Activated CD8-positive, alpha-beta memory T cell treated with anti-CD3 and anti-CD28 coated beads, Interleukin-2, amount 10 ng/mL, durations not matched to agents 7 days and 5 days (primary cell): ENCODE results near the gene PHLPP1. TPM values are rescaled to one million over a fixed set of nuclear protein-coding genes. Genes with fewer than 3 reads are reported as not detected.

Experiments used
- ATAC-seq: fragments of 150-1000 bp; cut with Tn5 transposase; one replicate; pipeline ENCODE4 v1.10.0; 2021; ENCODE audit warnings: moderate library complexity
- CTCF ChIA-PET: fragments of 350-600 bp; sonication (Branson Sonifier 250); formaldehyde crosslinking; loops from one replicate; lab custom pipeline; 2021; ENCODE audit warnings: antibody characterized with exemption; lab: Charles Lee
- DNase-seq: peaks from one replicate; pipeline ENCODE4 v3.0.0-alpha.2; 2020
- H3K27ac Mint-ChIP-seq: one replicate; pipeline ENCODE4 v1.8.0; 2021; ENCODE audit warnings: mild to moderate bottlenecking, mixed read lengths
- H3K27me3 Mint-ChIP-seq: one replicate; pipeline ENCODE4 v1.8.0; 2021; ENCODE audit warnings: mixed read lengths
- H3K36me3 Mint-ChIP-seq: one replicate; pipeline ENCODE4 v1.8.0; 2021; ENCODE audit warnings: mild to moderate bottlenecking, mixed read lengths
- H3K4me1 Mint-ChIP-seq: one replicate; pipeline ENCODE4 v1.8.0; 2021; ENCODE audit warnings: mixed read lengths
- H3K4me3 Mint-ChIP-seq: one replicate; pipeline ENCODE4 v1.8.0; 2021; ENCODE audit warnings: mild to moderate bottlenecking, moderate library complexity, mixed read lengths
- H3K9me3 Mint-ChIP-seq: one replicate; pipeline ENCODE4 v1.8.0; 2022; ENCODE audit warnings: low read depth, mixed read lengths
- total RNA-seq, 2 experiments: library from RNA; stranded (reverse); gene quantifications; one replicate each; pipeline ENCODE4 v1.2.3, GENCODE V29; 2021

PHLPP1 gene
- total RNA-seq, 2 experiments from 2014 or later: 9.8 to 18.3 TPM

DNA sequence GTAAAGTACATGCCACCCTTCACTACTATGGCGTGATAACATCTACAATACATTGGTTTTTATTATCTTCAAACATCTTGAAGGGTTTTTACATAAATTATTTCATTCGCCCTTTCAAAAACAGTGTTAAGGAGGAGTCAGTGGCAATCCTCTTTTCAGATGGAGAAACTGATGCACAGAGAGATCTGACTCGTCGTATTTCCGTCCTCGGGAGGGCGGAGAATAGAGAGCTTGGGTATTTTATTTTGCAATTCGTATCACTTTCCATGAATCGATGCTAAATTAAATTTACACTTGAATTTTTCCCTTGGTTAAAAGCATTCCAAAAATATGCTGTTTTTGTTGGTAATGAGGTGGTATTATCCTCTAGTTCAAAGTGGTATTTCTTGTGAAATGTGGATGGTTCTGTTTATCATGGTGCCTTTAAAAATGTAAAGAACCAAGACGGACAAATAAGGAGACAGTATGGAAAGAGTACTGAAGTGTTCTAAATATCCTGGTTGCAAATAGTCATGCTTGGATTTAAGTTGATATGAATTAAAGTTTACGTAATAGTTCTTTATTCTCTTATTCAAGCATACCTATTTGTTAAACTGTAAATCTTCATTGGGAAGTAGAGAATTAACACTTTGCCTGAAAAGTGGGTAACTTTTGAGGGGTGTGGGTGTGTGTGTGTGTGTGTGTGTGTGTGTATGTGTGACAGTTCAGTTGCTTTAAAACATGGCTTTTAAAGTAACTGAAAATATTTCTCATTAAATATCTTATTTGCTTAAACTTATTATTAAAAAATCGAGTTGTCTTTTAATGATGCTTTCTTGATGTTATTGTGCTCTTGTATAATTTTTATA, 5.6 kb downstream of the PHLPP1 start:
- H3K4me3 Mint-ChIP-seq: no peak overlapping the region
- peaks cover 7% of the 10 kb centered on the region for H3K36me3 Mint-ChIP-seq
- H3K4me1 Mint-ChIP-seq: peaks cover 36% of the 10 kb centered on the region
- DNase-seq (no peak), ATAC-seq (no peak)
- H3K27ac Mint-ChIP-seq: no peak overlapping the region
- CTCF ChIA-PET: interaction anchor here (1.8 kb wide), 1 partner anchor 261 kb away, joined by 5 read pairs; no protein-coding TSS in a partner anchor
- H3K9me3 Mint-ChIP-seq: no peaks in the 10 kb centered on the region
- no peaks in the 10 kb centered on the region for H3K27me3 Mint-ChIP-seq

DNA sequence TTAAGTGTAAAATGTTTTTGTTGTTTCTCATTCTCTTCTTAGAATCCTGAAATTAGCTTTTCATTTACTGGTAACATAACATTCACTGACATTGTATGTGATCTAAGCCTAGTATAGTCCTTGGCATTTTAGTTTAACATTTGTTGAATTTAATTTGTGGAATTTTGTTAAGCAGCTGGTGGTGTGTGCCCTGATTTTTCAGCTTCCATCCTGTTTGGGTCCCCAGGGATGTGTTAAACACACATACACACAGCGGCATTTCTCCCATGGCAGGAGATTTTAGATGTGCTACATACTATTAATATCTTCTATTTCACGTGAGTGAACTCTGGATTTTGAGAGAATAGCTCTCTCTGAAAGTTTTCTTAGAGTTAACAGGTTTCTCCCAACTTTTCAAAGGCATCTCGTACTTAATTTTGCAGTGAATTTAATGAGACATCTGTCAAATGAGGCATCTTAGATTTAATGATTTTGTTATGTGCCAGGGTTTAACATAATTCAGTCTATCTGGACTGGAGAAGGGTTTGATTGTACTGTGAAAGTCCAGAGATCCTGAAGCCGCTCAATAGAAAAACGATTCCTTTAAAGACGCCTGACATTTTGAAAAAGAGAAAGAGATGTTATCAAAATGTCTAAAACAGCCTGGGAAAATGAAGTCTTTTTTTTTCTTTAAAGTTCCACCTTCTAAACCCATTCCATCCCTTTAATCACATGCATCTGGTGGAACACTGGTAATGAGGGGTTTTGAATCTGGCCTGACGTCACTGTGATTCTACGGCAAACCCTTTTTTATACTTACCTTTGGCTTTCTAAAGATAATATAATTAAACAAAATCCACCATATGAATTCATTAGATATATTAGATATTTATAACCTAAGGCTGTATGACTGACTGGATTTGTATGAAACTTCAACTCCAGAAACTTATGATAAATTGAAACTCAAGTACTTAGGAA, 6.8 kb downstream of the PHLPP1 start:
- peaks cover 6% of the 10 kb centered on the region for H3K36me3 Mint-ChIP-seq
- H3K27ac Mint-ChIP-seq: no peak overlapping the region
- ATAC-seq: no peak
- peaks cover 34% of the 10 kb centered on the region for H3K4me1 Mint-ChIP-seq
- H3K4me3 Mint-ChIP-seq: no peak overlapping the region
- CTCF ChIA-PET: no interaction called here
- no peaks in the 10 kb centered on the region for H3K9me3 Mint-ChIP-seq
- H3K27me3 Mint-ChIP-seq: no peaks in the 10 kb centered on the region
- DNase-seq: no peak

DNA sequence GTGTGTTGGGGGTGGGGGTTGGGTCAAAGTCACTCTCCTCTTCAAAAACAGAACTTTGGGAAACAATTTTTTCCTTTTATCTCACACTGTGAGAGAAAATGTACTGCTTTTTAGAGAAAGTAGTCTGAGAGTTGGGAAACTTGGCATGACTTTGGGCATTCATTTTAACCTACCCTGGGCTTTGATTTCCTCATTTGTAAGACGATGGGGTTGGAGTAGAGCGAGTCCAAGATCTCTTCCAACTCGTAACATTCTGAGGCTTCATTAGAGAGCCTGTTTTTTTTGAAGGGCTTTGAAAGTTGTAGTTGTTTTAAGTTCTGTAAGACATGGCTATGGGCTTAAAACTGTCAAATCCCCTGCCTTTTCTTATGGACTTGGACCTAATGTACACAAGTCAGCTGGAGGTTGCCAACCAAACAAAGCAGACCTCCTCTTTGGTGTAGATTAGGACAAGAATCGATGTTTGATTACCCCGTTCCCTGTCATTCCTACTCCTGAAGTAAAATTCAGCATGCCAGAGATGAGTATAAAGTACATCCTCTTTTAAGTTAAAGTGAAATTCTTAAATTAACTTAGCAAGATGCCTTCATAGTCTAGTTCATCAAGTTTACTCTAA, 8.4 kb downstream of the PHLPP1 start:
- no peak for ATAC-seq
- Mint-ChIP-seq H3K36me3 (peaks cover 4% of the 10 kb centered on the region), H3K4me3 (no peak overlapping the region), H3K27ac (no peak overlapping the region), H3K4me1 (peaks cover 19% of the 10 kb centered on the region), H3K27me3 (no peaks in the 10 kb centered on the region), H3K9me3 (no peaks in the 10 kb centered on the region)
- DNase-seq: no peak
- CTCF ChIA-PET: no interaction called here

DNA sequence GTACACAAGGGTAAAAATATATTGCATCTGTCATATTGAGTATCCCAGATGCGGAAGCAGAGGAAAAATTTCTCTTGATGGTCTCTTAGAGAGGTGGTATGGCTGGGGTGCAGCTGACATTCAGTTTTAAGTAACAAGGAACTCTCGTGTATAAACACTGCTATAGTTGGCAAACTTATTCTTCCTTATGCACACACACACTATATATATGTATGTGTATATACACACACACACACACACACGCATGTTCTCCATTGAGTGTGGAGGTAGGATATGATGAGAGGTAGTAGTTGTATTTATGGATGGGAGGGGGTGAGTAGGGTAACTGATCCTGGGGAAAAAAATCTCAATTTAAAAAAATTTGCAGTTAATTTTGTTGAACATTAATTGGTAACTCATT, 10.6 kb downstream of the PHLPP1 start:
- Mint-ChIP-seq H3K9me3 (no peaks in the 10 kb centered on the region), H3K4me1 (peaks cover 8% of the 10 kb centered on the region), H3K4me3 (no peak overlapping the region), H3K27ac (no peak overlapping the region), H3K36me3 (peaks cover 4% of the 10 kb centered on the region), H3K27me3 (no peaks in the 10 kb centered on the region)
- DNase-seq (no peak), ATAC-seq (no peak)
- CTCF ChIA-PET: interaction anchor here (1.2 kb wide), 1 partner anchor 11 kb away, joined by 5 read pairs; the partner anchor contains the start of gene PHLPP1

DNA sequence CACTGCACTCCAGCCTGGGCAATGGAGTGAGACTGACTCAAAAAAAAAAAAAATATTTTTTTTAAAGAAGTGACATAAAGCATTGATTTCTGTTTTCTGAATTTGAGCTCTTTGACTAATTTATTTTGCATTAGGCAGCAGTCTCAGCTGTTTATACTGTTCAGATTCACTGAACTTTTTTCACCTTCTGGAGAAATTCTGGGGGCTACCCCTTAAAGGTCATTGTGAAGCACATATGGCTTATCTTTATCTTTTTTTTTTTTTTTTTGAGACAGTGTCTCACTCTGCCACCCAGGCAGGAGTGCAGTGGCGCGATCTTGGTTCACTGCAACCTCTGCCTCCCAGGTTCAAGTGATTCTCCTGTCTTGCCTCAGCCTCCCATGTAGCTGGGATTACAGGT, 12.9 kb downstream of the PHLPP1 start:
- no peak for ATAC-seq
- H3K27me3 Mint-ChIP-seq: no peaks in the 10 kb centered on the region
- H3K27ac Mint-ChIP-seq: no peak overlapping the region
- H3K4me3 Mint-ChIP-seq: no peak overlapping the region
- peaks cover 5% of the 10 kb centered on the region for H3K4me1 Mint-ChIP-seq
- DNase-seq: no peak
- H3K9me3 Mint-ChIP-seq: peaks cover 7% of the 10 kb centered on the region
- H3K36me3 Mint-ChIP-seq: peaks cover 16% of the 10 kb centered on the region
- CTCF ChIA-PET: interaction anchor here (0.6 to 1.2 kb wide), 3 partner anchors 13 to 635 kb away, joined by 3 read pairs; partner anchors contain the start of gene PHLPP1

DNA sequence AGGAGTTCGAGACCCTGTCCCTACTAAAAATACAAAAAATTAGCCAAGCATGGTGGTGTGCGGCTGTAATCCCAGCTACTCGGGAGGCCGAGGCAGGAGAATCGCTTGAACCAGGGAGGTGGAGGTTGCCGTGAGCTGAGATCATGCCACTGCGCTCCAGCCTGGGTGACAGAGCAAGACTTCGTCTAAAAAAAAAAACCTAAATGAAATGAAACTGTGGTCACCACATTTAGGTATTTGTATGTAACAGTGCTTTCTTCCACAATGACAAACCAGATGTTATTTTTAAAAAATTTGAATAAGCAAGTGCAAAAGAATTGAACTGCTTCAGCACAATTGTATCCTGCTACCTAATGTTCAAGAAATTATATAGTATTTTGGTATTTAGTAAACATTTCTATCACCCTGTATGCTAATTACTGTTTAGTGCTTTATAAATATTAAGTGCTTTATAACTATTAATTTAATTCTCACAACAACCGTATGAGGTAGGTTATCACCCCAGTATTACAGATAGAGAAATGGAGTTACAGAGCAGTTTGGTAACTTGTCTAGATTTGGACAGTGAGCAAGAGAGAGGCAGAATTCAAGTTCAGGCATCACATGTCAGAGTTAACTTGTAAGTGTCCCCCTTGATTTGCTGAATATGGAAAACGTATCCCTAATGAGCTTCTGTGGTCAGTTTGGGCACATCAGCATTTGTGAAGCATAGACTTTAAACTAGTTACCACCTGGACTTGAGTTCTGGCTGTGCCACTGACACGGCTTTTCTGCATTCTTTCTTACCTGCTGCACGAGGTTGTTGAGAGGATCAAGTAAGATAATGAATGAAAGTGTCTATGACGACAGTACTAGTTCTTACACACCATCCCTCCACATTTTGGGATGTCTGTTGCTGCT, 14.4 kb downstream of the PHLPP1 start:
- Mint-ChIP-seq H3K36me3 (peaks cover 21% of the 10 kb centered on the region), H3K9me3 (peaks cover 7% of the 10 kb centered on the region), H3K27ac (no peak overlapping the region), H3K4me1 (peaks cover 3% of the 10 kb centered on the region), H3K4me3 (no peak overlapping the region), H3K27me3 (no peaks in the 10 kb centered on the region)
- CTCF ChIA-PET: no interaction called here
- no peak for ATAC-seq
- DNase-seq: no peak

DNA sequence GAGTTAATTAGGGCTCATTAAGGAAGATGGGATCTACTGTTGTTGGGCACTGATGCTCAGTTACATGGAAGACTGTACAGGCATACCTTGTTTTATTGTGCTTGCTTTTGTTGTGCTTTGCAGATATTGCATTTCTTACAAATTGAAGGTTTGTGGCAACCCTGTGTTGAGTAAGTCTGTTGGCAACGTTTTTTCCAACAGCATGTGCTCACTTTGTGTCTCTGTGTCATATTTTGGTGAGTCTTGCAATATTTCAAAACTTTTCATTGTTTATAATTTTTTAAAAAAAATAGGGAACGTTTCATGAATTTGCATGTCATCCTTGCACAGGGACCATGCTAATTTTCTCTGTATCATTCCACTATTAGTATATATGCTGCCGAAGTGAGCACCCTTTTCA, 15.6 kb downstream of the PHLPP1 start:
- no peak overlapping the region for H3K4me3 Mint-ChIP-seq
- peaks cover 20% of the 10 kb centered on the region for H3K36me3 Mint-ChIP-seq
- ATAC-seq (no peak), DNase-seq (no peak)
- peaks cover 7% of the 10 kb centered on the region for H3K9me3 Mint-ChIP-seq
- H3K4me1 Mint-ChIP-seq: peaks cover 1% of the 10 kb centered on the region
- no peak overlapping the region for H3K27ac Mint-ChIP-seq
- CTCF ChIA-PET: interaction anchor here (2.0 kb wide), 1 partner anchor 252 kb away, joined by 4 read pairs; no protein-coding TSS in a partner anchor
- no peaks in the 10 kb centered on the region for H3K27me3 Mint-ChIP-seq

DNA sequence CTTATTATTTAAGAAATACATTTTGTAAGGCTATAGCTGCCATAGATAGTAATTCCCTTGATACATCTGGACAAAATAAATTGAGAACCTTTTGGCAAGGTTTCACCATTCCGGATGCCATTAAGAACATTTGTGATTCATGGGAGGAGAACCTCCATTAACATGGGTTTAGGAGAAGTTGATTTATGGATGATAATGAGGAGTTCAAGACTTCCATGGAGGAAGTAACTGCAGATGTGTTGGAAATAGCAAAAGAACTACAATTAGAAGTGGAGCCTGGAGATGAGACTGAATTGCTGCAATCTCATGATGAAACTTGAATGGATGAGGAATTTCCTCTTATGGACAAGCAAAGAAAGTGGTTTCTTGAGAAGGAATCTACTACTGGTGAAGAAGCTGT, 17.3 kb downstream of the PHLPP1 start:
- ATAC-seq (no peak), DNase-seq (no peak)
- no peak overlapping the region for H3K4me3 Mint-ChIP-seq
- H3K36me3 Mint-ChIP-seq: peaks cover 22% of the 10 kb centered on the region
- CTCF ChIA-PET: interaction anchor here (1.0 to 2.0 kb wide), 2 partner anchors 20 to 250 kb away, joined by 3 to 4 read pairs; no protein-coding TSS in a partner anchor
- H3K27ac Mint-ChIP-seq: no peak overlapping the region
- H3K27me3 Mint-ChIP-seq: no peaks in the 10 kb centered on the region
- H3K4me1 Mint-ChIP-seq: peaks cover 1% of the 10 kb centered on the region
- peaks cover 7% of the 10 kb centered on the region for H3K9me3 Mint-ChIP-seq

DNA sequence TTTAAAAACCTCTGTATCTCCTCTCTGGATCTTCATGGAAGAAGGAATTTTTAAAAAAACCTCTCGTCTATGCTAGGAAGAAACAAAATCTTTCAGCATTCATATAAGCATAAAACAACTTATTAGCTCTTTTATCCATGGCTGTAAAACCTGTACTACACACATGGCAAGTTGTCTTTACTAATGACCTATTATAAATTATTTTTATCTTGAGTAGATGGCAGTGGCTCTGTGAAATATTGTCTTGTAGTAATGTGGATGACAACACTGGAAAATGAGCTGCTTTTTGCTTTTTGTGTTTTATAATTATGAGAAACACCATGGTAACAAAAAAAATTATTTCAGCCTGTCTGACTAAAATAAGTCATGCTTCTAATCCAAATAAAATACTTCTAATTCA, 18.9 kb downstream of the PHLPP1 start:
- H3K36me3 Mint-ChIP-seq: peaks cover 23% of the 10 kb centered on the region
- CTCF ChIA-PET: interaction anchor here (1.2 kb wide), 1 partner anchor 15 kb away, joined by 4 read pairs; no protein-coding TSS in a partner anchor
- no peak for ATAC-seq
- H3K27me3 Mint-ChIP-seq: no peaks in the 10 kb centered on the region
- no peaks in the 10 kb centered on the region for H3K4me1 Mint-ChIP-seq
- no peak for DNase-seq
- peaks cover 7% of the 10 kb centered on the region for H3K9me3 Mint-ChIP-seq
- H3K4me3 Mint-ChIP-seq: no peak overlapping the region
- no peak overlapping the region for H3K27ac Mint-ChIP-seq

DNA sequence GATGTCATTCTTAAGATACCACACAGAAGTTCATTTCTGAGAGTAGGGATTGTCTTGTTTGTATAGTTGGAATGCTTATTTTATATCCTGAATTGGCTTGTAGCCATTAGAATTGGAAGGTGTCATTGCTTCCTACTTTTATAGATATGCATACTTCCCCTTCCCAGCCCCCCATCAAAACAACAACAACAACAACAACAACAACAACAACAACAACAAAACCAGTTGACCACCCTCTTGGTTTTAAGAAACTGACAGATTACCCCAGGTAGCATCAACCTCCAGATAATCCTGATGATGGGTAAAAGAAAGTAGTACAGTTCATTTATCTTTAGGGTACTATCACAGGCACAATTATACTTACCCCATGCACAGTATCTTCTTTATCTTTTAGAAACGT, 20.0 kb downstream of the PHLPP1 start:
- DNase-seq (no peak), ATAC-seq (no peak)
- Mint-ChIP-seq H3K9me3 (peaks cover 7% of the 10 kb centered on the region), H3K27me3 (no peaks in the 10 kb centered on the region), H3K36me3 (peaks cover 23% of the 10 kb centered on the region), H3K4me1 (no peaks in the 10 kb centered on the region), H3K27ac (no peak overlapping the region), H3K4me3 (no peak overlapping the region)
- CTCF ChIA-PET: no interaction called here

DNA sequence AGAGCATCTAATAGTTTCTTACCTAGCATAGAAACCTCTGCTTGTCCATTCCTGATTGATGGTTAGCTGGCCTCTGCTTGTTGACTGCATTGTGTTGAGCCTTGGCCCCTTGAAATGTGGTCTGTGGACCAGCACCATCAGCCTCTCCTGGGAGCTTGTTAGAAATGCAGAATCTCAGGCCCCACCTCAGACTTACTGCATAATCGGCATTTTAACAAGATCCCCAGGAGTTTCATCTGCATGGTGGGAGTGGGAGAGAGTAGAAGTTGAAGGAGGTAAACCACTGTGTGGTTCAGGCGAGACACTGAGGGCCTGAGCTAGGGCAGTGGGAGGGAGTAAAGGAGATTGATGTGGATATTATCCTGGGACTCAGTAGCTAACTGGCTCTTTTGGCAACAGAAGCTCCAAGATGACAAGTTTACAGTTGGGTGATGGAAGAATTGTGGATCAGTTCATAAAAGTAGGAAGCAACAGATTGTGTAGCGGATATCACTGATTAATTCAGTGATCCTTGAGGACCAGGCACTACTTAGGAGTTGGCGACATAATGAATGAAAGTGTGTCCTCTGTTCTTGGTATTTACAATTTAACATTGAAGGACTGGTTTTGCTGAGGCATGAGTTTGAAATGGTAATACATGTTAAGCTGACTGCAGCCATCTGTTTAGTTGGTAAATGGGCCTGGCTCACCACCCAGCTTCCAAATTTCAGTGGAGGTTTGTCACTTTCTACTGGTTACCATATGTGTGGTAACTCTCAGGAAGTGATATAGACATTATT, 20.9 kb downstream of the PHLPP1 start:
- no peak overlapping the region for H3K4me3 Mint-ChIP-seq
- H3K27ac Mint-ChIP-seq: no peak overlapping the region
- ATAC-seq (no peak), DNase-seq (no peak)
- H3K36me3 Mint-ChIP-seq: peaks cover 21% of the 10 kb centered on the region
- CTCF ChIA-PET: interaction anchor here (1.2 kb wide), 1 partner anchor 16 kb away, joined by 5 read pairs; no protein-coding TSS in a partner anchor
- peaks cover 6% of the 10 kb centered on the region for H3K9me3 Mint-ChIP-seq
- no peaks in the 10 kb centered on the region for H3K27me3 Mint-ChIP-seq
- H3K4me1 Mint-ChIP-seq: no peaks in the 10 kb centered on the region
